ENCODE results near the gene GABRR1. TPM values are rescaled to one million over a fixed set of nuclear protein-coding genes. Genes with fewer than 3 reads are reported as not detected.

Gene GABRR1
- total RNA-seq, 2 experiments from 2014 or later, result not detected

- no peaks in the 10 kb centered on the region for H3K4me1 Mint-ChIP-seq (ENCODE audit: low read depth)
- no peak overlapping the region for H3K4me3 Mint-ChIP-seq
- DNase-seq, result no peak
- no peak overlapping the region for H3K27ac Mint-ChIP-seq
- CTCF ChIA-PET, result interaction anchor here (0.6 kb wide), 1 partner anchor 10 kb away, joined by 4 read pairs; no protein-coding TSS in a partner anchor
- H3K9me3 Mint-ChIP-seq, result no peaks in the 10 kb centered on the region
- no peaks in the 10 kb centered on the region for H3K36me3 Mint-ChIP-seq (ENCODE audit: low read depth)
- intact Hi-C loops (cut with micrococcal nuclease), result no loop called here
- no peaks in the 10 kb centered on the region for H3K27me3 Mint-ChIP-seq (ENCODE audit: low read depth)
Observed at GRCh38 chr6:89184344-89184743, 32.8 kb downstream of the GABRR1 start.

DNA sequence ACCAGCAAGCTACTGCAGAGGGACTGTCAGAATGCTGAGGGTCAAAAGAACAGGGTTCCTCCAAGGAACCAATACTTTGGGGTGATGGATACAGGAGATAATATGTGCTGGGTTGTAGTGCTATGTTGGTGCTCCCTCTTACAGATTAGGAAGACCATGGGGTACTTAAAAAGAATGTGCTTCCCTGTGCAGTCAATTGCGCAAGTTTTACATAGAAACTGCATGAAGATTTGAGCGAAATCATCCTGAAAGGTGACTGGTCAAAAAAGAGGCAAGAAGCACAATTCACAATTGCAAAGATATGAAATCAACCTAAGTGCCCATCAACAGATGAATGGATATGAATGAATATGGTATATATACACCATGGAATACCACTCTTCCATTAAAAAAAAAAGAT, 33.9 kb downstream of the GABRR1 start:
- Mint-ChIP-seq H3K36me3 (ENCODE audit: low read depth) (no peaks in the 10 kb centered on the region), H3K4me1 (ENCODE audit: low read depth) (no peaks in the 10 kb centered on the region), H3K27ac (no peak overlapping the region), H3K27me3 (ENCODE audit: low read depth) (no peaks in the 10 kb centered on the region), H3K9me3 (no peaks in the 10 kb centered on the region), H3K4me3 (no peak overlapping the region)
- CTCF ChIA-PET, result interaction anchor here (0.6 kb wide), 1 partner anchor 110 kb away, joined by 3 read pairs; no protein-coding TSS in a partner anchor
- intact Hi-C loops (cut with micrococcal nuclease), result no loop called here
- no peak for DNase-seq

GRCh38 chr6:89180971-89181370, 36.2 kb downstream of the GABRR1 start:
- Mint-ChIP-seq H3K36me3 (ENCODE audit: low read depth) (no peaks in the 10 kb centered on the region), H3K4me1 (ENCODE audit: low read depth) (no peaks in the 10 kb centered on the region), H3K4me3 (no peak overlapping the region), H3K27ac (no peak overlapping the region), H3K9me3 (no peaks in the 10 kb centered on the region), H3K27me3 (ENCODE audit: low read depth) (no peaks in the 10 kb centered on the region)
- intact Hi-C loops (cut with micrococcal nuclease), result no loop called here
- DNase-seq, result no peak
- CTCF ChIA-PET, result interaction anchor here (0.5 to 1.5 kb wide), 2 partner anchors 198 to 235 kb away, joined by 5 to 6 read pairs; no protein-coding TSS in a partner anchor

DNA sequence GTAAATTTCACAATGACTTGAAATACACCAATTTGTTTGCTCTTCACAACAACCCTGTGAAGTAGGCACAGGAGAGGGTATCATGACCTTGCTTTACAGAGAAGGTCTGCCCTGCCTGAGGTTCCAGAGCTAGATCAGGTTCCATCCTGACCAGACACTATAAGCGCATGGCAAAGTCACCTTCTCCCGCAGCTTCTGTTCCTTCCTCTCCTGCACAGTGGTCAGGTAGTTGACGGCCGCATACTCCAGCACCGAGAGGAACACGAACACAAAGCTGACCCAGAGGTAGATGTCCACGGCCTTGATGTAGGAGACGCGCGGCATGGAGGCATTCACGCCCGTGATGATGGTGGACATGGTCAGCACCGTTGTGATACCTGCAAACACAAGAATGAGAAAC, 37.0 kb downstream of the GABRR1 start:
- no peak overlapping the region for H3K4me3 Mint-ChIP-seq
- CTCF ChIA-PET, result interaction anchor here (1.3 to 1.5 kb wide), 2 partner anchors 197 to 198 kb away, joined by 3 to 5 read pairs; no protein-coding TSS in a partner anchor
- no peaks in the 10 kb centered on the region for H3K9me3 Mint-ChIP-seq
- no peaks in the 10 kb centered on the region for H3K4me1 Mint-ChIP-seq (ENCODE audit: low read depth)
- intact Hi-C loops (cut with micrococcal nuclease), result no loop called here
- no peak overlapping the region for H3K27ac Mint-ChIP-seq
- no peak for DNase-seq
- H3K27me3 Mint-ChIP-seq (ENCODE audit: low read depth), result no peaks in the 10 kb centered on the region
- no peaks in the 10 kb centered on the region for H3K36me3 Mint-ChIP-seq (ENCODE audit: low read depth)

DNA sequence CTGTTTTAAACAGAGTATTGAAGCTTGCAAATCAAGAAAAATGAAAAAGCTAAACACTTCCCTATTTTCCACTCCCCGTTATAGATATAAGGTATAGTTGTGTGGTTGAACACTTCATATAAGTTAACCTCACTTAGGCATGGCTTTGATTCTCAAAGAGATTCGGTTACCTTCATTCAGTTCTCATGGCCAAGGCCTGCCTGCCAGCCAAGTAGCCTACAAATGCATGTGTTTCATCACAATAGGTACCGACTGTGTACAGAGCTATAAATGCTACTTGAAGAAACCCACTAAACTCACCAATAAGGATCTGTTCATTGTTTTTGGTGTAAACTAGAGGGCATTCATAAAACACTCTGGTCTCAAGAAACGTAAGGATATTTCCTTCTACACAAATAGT, 43.5 kb downstream of the GABRR1 start:
- intact Hi-C loops (cut with micrococcal nuclease), result no loop called here
- DNase-seq, result no peak
- Mint-ChIP-seq H3K4me3 (no peak overlapping the region), H3K27ac (no peak overlapping the region), H3K27me3 (ENCODE audit: low read depth) (no peaks in the 10 kb centered on the region), H3K36me3 (ENCODE audit: low read depth) (no peaks in the 10 kb centered on the region), H3K9me3 (no peaks in the 10 kb centered on the region), H3K4me1 (ENCODE audit: low read depth) (no peaks in the 10 kb centered on the region)
- CTCF ChIA-PET, result no interaction called here

DNA sequence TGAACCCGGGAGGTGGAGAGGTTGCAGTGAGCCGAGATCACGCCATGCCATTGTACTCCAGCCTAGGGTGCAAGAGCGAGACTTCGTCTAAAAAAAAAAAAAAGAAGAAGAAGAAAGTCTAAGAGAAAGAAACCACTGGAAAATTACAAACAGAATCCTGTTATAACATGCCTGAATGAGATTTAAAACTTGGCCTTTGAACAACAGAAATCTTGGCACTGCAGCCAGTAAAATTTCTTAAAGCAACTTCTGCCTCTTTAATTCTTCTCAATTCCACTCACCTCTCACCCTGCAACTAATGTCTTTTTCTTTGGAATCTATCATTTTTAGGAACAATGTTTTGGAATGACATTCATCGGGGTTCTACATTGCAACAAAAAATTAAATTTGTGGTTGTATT, 45.0 kb downstream of the GABRR1 start:
- DNase-seq, result no peak
- Mint-ChIP-seq H3K27ac (no peak overlapping the region), H3K9me3 (no peaks in the 10 kb centered on the region), H3K27me3 (ENCODE audit: low read depth) (no peaks in the 10 kb centered on the region), H3K4me1 (ENCODE audit: low read depth) (no peaks in the 10 kb centered on the region), H3K4me3 (no peak overlapping the region), H3K36me3 (ENCODE audit: low read depth) (no peaks in the 10 kb centered on the region)
- CTCF ChIA-PET, result no interaction called here
- intact Hi-C loops (cut with micrococcal nuclease), result no loop called here

DNA sequence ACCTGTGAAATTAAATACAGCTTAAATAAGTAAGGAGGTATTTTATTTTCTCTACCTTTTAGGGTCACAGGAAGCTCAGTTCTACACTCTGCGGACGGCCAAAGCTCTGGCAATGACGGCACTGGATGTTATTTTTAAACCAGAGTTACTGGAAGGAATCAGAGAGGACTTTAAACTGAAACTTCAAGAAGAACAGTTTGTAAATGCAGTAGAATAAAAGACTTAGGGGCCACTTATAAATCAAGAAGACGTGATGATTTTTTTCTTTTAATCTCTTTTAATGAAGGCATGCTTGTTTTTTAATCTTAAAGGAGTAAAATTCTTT, 55.1 kb downstream of the GABRR1 start:
- no peaks in the 10 kb centered on the region for H3K27me3 Mint-ChIP-seq (ENCODE audit: low read depth)
- H3K4me3 Mint-ChIP-seq, result no peak overlapping the region
- H3K27ac Mint-ChIP-seq, result no peak overlapping the region
- H3K4me1 Mint-ChIP-seq (ENCODE audit: low read depth), result no peaks in the 10 kb centered on the region
- CTCF ChIA-PET, result interaction anchor here (0.6 to 0.7 kb wide), 2 partner anchors 76 to 103 kb away, joined by 3 read pairs; no protein-coding TSS in a partner anchor
- DNase-seq, result no peak
- H3K9me3 Mint-ChIP-seq, result no peaks in the 10 kb centered on the region
- intact Hi-C loops (cut with micrococcal nuclease), result no loop called here
- H3K36me3 Mint-ChIP-seq (ENCODE audit: low read depth), result peaks cover 22% of the 10 kb centered on the region

DNA sequence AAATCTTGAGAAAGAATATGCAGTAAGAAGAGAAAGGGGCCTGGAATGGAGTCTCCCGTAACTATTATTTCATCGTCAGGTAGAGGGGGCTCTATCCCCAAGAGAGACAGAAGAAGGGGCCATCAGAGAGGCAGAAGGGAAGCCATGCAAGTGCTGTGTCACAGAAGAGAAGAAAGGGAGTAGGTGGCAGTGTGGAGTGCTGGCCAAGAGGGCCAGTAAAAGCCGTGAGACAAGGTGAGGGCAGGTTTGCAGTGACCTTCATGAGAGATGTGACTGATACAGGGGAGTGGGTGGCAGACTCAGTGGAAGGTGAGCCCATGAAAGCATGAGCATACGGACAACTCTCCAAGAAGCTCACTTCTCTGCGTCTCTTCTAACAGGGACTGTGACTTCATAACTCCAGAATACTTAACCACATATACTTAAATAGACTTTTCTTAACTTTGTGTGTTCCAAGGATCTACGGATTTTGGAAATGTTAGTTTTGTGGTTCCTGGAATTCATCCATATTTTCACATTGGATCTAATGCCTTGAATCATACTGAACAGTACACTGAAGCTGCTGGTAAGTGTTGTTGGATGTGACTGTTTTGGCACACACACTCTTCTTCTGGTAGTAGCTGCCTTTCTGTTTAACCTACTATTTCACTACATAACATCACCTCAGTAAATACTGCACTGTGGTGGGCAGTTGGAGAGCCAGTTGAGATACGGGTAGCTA, 55.7 kb downstream of the GABRR1 start:
- H3K27me3 Mint-ChIP-seq (ENCODE audit: low read depth), result no peaks in the 10 kb centered on the region
- no peaks in the 10 kb centered on the region for H3K4me1 Mint-ChIP-seq (ENCODE audit: low read depth)
- no peak overlapping the region for H3K4me3 Mint-ChIP-seq
- no peak for DNase-seq
- no peak overlapping the region for H3K27ac Mint-ChIP-seq
- CTCF ChIA-PET, result interaction anchor here (0.6 kb wide), 1 partner anchor 75 kb away, joined by 3 read pairs; no protein-coding TSS in a partner anchor
- H3K9me3 Mint-ChIP-seq, result no peaks in the 10 kb centered on the region
- intact Hi-C loops (cut with micrococcal nuclease), result no loop called here
- peaks cover 24% of the 10 kb centered on the region for H3K36me3 Mint-ChIP-seq (ENCODE audit: low read depth)

DNA sequence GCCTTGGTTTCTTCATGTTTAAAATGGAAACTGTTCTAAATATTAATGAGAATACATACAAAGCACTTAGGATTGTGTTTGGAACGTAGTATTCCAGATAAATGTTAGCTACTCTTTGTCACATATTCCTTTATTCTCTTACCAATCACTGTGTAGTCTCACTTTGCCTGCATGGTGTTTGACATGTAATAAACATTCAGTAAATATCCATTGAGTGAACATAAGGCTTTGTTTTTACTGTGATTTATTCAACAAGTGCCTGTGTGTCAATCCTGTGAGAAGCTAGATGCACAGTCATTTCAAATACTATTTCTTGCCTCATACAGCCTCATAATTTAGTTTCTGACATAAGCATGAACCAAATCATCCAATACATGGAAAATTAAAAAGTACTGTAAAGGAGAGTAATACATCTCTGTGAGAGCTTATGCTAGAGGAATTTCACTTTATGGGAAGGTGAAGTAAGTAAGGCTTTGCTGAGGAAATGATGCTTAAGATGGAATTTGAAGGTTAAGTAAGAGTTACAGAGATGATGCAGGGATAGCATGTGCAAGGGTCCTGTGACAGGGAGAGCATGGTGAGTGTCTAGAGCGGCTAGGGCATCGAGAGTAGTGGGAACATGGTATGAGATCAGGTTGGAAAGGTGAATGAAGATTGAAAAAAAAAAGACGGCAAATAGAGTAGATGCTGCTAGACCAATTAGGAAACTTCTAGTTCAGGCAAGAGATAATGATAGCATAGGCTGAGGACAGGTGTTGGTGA, 56.6 kb downstream of the GABRR1 start:
- Mint-ChIP-seq H3K4me3 (no peak overlapping the region), H3K27me3 (ENCODE audit: low read depth) (no peaks in the 10 kb centered on the region), H3K27ac (no peak overlapping the region), H3K9me3 (no peaks in the 10 kb centered on the region), H3K36me3 (ENCODE audit: low read depth) (peaks cover 24% of the 10 kb centered on the region), H3K4me1 (ENCODE audit: low read depth) (no peaks in the 10 kb centered on the region)
- CTCF ChIA-PET, result no interaction called here
- no peak for DNase-seq
- intact Hi-C loops (cut with micrococcal nuclease), result no loop called here

GRCh38 chr6:89154131-89154530, 63.0 kb downstream of the GABRR1 start:
- H3K27me3 Mint-ChIP-seq (ENCODE audit: low read depth), result no peaks in the 10 kb centered on the region
- intact Hi-C loops (cut with micrococcal nuclease), result no loop called here
- H3K4me3 Mint-ChIP-seq, result no peak overlapping the region
- H3K4me1 Mint-ChIP-seq (ENCODE audit: low read depth), result peaks cover 2% of the 10 kb centered on the region
- H3K36me3 Mint-ChIP-seq (ENCODE audit: low read depth), result peaks cover 15% of the 10 kb centered on the region
- no peak overlapping the region for H3K27ac Mint-ChIP-seq
- H3K9me3 Mint-ChIP-seq, result no peaks in the 10 kb centered on the region
- CTCF ChIA-PET, result interaction anchor here (0.5 kb wide), 1 partner anchor 39 kb away, joined by 4 read pairs; no protein-coding TSS in a partner anchor
- no peak for DNase-seq

DNA sequence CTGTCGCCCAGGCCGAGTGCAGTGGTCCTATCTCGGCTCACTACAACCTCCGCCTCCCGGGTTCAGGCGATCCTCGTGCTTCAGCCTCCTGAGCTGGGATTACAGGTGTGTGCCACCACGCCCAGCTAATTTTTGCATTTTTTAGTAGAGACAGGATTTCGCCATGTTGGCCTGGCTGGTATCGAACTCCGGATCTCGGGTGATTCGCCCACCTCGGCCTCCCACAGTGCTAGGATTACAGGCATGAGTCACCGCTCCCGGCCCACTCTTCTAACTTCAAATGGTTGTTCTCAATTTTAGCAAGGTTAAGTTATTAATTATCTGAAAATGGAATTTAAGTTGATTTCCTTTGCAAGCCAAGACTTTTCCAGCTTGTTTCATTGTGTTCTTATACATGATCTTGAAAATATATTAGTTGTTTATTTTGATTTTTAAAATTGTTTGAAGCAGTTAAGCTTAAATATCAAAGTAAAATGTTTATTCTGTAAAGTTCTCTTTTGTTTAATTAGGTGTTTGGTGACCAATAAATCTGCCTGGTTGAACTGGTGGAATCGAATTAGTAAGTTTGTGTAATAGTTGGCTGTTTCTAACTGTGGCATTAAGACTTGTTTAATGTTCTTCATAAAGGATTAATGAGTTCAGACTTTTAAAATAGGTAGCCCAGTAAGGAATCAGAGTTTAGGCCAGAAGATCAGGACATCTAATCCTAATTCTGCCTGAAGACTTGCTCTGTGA, 69.0 kb downstream of the GABRR1 start:
- H3K27ac Mint-ChIP-seq, result no peak overlapping the region
- H3K4me3 Mint-ChIP-seq, result peak overlapping the region; percentile 39
- no peaks in the 10 kb centered on the region for H3K27me3 Mint-ChIP-seq (ENCODE audit: low read depth)
- intact Hi-C loops (cut with micrococcal nuclease), result no loop called here
- DNase-seq, result peak; percentile 23
- peaks cover 29% of the 10 kb centered on the region for H3K4me1 Mint-ChIP-seq (ENCODE audit: low read depth)
- CTCF ChIA-PET, result interaction anchor here (0.7 to 0.8 kb wide), 3 partner anchors 25 to 173 kb away, joined by 3 to 7 read pairs (median 4); no protein-coding TSS in a partner anchor
- H3K9me3 Mint-ChIP-seq, result no peaks in the 10 kb centered on the region
- H3K36me3 Mint-ChIP-seq (ENCODE audit: low read depth), result peaks cover 13% of the 10 kb centered on the region
